GM12878 (cell line): Measurements from ENCODE around the gene SMAD5. TPM values are rescaled to one million over a fixed set of nuclear protein-coding genes. Genes with fewer than 3 reads are reported as not detected.

Source experiments
- BCLAF1 ChIP-seq: fragments of 450-650 bp; IDR thresholded peaks from 2 replicates; pipeline ENCODE4 v1.6.1; 2017; ENCODE audit warnings: antibody characterized with exemption, mild to moderate bottlenecking, moderate library complexity
- CEBPB ChIP-seq, 2 experiments: fragments of 150-350 bp in 1 of 2; IDR thresholded peaks; 2 replicates each; pipeline ENCODE4 v1.6.1; 2012 to 2014; ENCODE audit warnings: low read depth in 2 of 2, low read length in 2 of 2, borderline replicate concordance in 1 of 2, inconsistent platforms in 1 of 2
- EED ChIP-seq: sonication (generic); IDR thresholded peaks from 2 replicates; pipeline ENCODE4 v1.6.1; 2016; ENCODE audit warnings: antibody characterized with exemption, low read depth
- HCFC1 ChIP-seq: fragments of 150-350 bp; IDR thresholded peaks from 2 replicates; pipeline ENCODE4 v1.6.1; 2014; ENCODE audit warnings: low read length
- JUNB ChIP-seq: IDR thresholded peaks from 2 replicates; pipeline ENCODE4 v1.6.1; 2016; ENCODE audit warnings: antibody characterized with exemption, mild to moderate bottlenecking
- JUND ChIP-seq: IDR thresholded peaks from 2 replicates; pipeline ENCODE4 v1.6.1; 2012; ENCODE audit warnings: low read depth, mild to moderate bottlenecking, low read length, improper control_type of control experiment, moderate library complexity
- KDM1A ChIP-seq: fragments of 200-600 bp; sonication (generic); IDR thresholded peaks from 2 replicates; pipeline ENCODE4 v1.6.1; 2016; ENCODE audit warnings: borderline replicate concordance
- LARP7 ChIP-seq: fragments of 450-650 bp; IDR thresholded peaks from 2 replicates; pipeline ENCODE4 v1.6.1; 2017; ENCODE audit warnings: mild to moderate bottlenecking
- NR2C2 ChIP-seq: IDR thresholded peaks from 2 replicates; pipeline ENCODE4 v1.6.1; 2011; ENCODE audit warnings: borderline replicate concordance, low read depth; ENCODE audit not compliant: control insufficient read depth, insufficient read length
- PAX5 ChIP-seq: IDR thresholded peaks from 2 replicates; pipeline ENCODE4 v1.6.1; 2011; ENCODE audit warnings: low read depth, low read length, borderline replicate concordance
- POLR2AphosphoS5 ChIP-seq: IDR thresholded peaks from 2 replicates; pipeline ENCODE4 v1.6.1; 2011; ENCODE audit warnings: mild to moderate bottlenecking, low read length, inconsistent platforms
- RBBP5 ChIP-seq: fragments of 200-600 bp; sonication (generic); conservative IDR thresholded peaks from 2 replicates; pipeline ENCODE4 v1.6.1; 2016
- SIN3A ChIP-seq: IDR thresholded peaks from 2 replicates; pipeline ENCODE4 v1.6.1; 2012; ENCODE audit warnings: low read depth, low read length, improper control_type of control experiment
- USF1 ChIP-seq: IDR thresholded peaks from 2 replicates; pipeline ENCODE4 v1.6.1; 2011; ENCODE audit warnings: borderline replicate concordance, low read depth, mild to moderate bottlenecking, moderate library complexity, mixed read lengths, low read length; ENCODE audit not compliant: insufficient read depth; ENCODE audit errors: extremely low read length
- ZBTB4 ChIP-seq: fragments of 450-650 bp; formaldehyde crosslinking; IDR thresholded peaks from 2 replicates; pipeline ENCODE4 v1.4.0; 2022; ENCODE audit warnings: mild to moderate bottlenecking, moderate library complexity
- ZNF207 ChIP-seq: fragments of 450-650 bp; IDR thresholded peaks from 2 replicates; pipeline ENCODE4 v1.6.1; 2014; ENCODE audit warnings: antibody characterized with exemption, mild to moderate bottlenecking, borderline replicate concordance
- polyA plus RNA-seq, 11 experiments: library from polyadenylated mRNA; depleted of rRNA in 4 of 11; unstranded in 6 of 11; stranded (reverse) in 5 of 11; fragments of >200 nt; fragmentation: Nextera tagmentation in 4 of 11; fragmentation: Illumina TruSeq in 1 of 11; extraction: Ambion mirVana in 4 of 11; extraction: Trizol in 1 of 11; gene quantifications; 1 replicate in 1 of 11; 2 replicates in 10 of 11; pipeline versions ENCODE4 v1.2.1 to v1.2.3, GENCODE V29; 2011 to 2016; ENCODE audit warnings: inconsistent platforms in 2 of 11, missing spikeins in 2 of 11, low read depth in 1 of 11
- total RNA-seq, 4 experiments: library from RNA; depleted of rRNA in 3 of 4; stranded (reverse); fragments of >200 nt in 3 of 4; fragmentation: Illumina TruSeq in 1 of 4; extraction: Trizol in 1 of 4; gene quantifications; 2 replicates each; pipeline versions ENCODE4 v1.2.1 to v1.2.3, GENCODE V29; 2013 to 2021
- TF ChIP-seq, protein P1 (sequence below): IDR thresholded peaks from 2 replicates; pipeline ENCODE4 v1.6.1; 2011; ENCODE audit warnings: low read depth, low read length, improper control_type of control experiment, borderline replicate concordance
- TF ChIP-seq, protein P2 (sequence below): fragments of 450-650 bp; IDR thresholded peaks from 2 replicates; pipeline ENCODE4 v1.6.1; 2016; ENCODE audit warnings: mild to moderate bottlenecking, moderate library complexity, borderline replicate concordance

The SMAD5 gene
- total and polyA plus RNA-seq, 10 of the 15 experiments (the other 5 are each of a cell fraction or from before 2014, with no cell fraction given), result 3.6 to 40.6 (median 11.7) TPM

DNA sequence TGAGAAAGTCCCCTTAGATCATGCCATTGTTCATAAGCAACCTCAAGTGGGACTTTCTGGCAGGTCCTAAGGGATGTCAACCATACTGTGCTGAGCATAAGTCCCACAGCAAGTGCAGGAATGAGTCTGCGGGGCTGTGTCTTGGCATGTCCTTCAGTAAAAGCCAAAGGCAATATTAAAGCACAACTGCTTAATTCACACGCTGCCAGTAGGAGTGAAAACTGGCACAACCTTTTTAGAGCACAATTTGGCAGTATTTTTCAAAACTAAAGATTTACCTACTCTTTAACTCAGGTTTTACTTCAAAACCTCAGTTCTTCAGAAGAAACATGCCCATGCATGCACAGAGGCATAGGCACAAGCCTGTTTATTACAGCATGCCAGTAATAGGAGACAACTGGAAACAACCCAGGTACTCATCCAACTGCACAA lies 24.4 kb upstream of the SMAD5 start (continued):
- TF ChIP-seq EED (peak; percentile 69; the same call in 1 of the 2 replicates), SIN3A (no peak), ZNF207 (no peak), JUND (no peak), ZBTB4 (no peak), BCLAF1 (no peak), USF1 (no peak), NR2C2 (no peak), LARP7 (no peak), HCFC1 (no peak), CEBPB (IDR thresholded peaks at IDR 0.05; ENCODE audit: borderline replicate concordance in 1 of 2, low read depth in 2 of 2, low read length in 2 of 2) (no peak), PAX5 (no peak), JUNB (peak; percentile 64), POLR2AphosphoS5 (no peak), RBBP5 (no peak), KDM1A (no peak)
- TF ChIP-seq, protein P1, sequence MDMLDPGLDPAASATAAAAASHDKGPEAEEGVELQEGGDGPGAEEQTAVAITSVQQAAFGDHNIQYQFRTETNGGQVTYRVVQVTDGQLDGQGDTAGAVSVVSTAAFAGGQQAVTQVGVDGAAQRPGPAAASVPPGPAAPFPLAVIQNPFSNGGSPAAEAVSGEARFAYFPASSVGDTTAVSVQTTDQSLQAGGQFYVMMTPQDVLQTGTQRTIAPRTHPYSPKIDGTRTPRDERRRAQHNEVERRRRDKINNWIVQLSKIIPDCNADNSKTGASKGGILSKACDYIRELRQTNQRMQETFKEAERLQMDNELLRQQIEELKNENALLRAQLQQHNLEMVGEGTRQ, result no peak
- TF ChIP-seq, protein P2, sequence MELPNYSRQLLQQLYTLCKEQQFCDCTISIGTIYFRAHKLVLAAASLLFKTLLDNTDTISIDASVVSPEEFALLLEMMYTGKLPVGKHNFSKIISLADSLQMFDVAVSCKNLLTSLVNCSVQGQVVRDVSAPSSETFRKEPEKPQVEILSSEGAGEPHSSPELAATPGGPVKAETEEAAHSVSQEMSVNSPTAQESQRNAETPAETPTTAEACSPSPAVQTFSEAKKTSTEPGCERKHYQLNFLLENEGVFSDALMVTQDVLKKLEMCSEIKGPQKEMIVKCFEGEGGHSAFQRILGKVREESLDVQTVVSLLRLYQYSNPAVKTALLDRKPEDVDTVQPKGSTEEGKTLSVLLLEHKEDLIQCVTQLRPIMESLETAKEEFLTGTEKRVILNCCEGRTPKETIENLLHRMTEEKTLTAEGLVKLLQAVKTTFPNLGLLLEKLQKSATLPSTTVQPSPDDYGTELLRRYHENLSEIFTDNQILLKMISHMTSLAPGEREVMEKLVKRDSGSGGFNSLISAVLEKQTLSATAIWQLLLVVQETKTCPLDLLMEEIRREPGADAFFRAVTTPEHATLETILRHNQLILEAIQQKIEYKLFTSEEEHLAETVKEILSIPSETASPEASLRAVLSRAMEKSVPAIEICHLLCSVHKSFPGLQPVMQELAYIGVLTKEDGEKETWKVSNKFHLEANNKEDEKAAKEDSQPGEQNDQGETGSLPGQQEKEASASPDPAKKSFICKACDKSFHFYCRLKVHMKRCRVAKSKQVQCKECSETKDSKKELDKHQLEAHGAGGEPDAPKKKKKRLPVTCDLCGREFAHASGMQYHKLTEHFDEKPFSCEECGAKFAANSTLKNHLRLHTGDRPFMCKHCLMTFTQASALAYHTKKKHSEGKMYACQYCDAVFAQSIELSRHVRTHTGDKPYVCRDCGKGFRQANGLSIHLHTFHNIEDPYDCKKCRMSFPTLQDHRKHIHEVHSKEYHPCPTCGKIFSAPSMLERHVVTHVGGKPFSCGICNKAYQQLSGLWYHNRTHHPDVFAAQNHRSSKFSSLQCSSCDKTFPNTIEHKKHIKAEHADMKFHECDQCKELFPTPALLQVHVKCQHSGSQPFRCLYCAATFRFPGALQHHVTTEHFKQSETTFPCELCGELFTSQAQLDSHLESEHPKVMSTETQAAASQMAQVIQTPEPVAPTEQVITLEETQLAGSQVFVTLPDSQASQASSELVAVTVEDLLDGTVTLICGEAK, result no peak
